PFSK-1 (cell line): ENCODE results near the gene LIN28B.

ENCODE experiments used
- POLR2AphosphoS5 ChIP-seq: IDR thresholded peaks from 2 replicates; pipeline ENCODE4 v1.6.1; 2012; ENCODE audit warnings: low read depth, mild to moderate bottlenecking, control low read depth, low read length, moderate library complexity
- SIN3A ChIP-seq: IDR thresholded peaks from 2 replicates; pipeline ENCODE4 v1.6.1; 2012; ENCODE audit warnings: mild to moderate bottlenecking, low read length, moderate library complexity, borderline replicate concordance; ENCODE audit not compliant: insufficient read depth
- TAF1 ChIP-seq: IDR thresholded peaks from 2 replicates; pipeline ENCODE4 v1.6.1; 2012; ENCODE audit warnings: low read length, control low read depth, borderline replicate concordance; ENCODE audit not compliant: insufficient read depth
- TF ChIP-seq, protein P1 (sequence below), 2 experiments: IDR thresholded peaks; 2 replicates each; pipeline versions ENCODE4 v1.6.1 to v1.8.0; 2011 to 2012; ENCODE audit warnings: low read depth in 2 of 2, low read length in 2 of 2, control low read depth in 1 of 2, inconsistent platforms in 1 of 2, mild to moderate bottlenecking in 1 of 2, moderate library complexity in 1 of 2; ENCODE audit not compliant: insufficient read depth in 1 of 2

DNA sequence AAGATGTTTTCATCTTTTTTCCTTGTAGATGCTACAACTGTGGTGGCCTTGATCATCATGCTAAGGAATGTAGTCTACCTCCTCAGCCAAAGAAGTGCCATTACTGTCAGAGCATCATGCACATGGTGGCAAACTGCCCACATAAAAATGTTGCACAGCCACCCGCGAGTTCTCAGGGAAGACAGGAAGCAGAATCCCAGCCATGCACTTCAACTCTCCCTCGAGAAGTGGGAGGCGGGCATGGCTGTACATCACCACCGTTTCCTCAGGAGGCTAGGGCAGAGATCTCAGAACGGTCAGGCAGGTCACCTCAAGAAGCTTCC, 121.4 kb downstream of the LIN28B start:
- TF ChIP-seq, protein P1, sequence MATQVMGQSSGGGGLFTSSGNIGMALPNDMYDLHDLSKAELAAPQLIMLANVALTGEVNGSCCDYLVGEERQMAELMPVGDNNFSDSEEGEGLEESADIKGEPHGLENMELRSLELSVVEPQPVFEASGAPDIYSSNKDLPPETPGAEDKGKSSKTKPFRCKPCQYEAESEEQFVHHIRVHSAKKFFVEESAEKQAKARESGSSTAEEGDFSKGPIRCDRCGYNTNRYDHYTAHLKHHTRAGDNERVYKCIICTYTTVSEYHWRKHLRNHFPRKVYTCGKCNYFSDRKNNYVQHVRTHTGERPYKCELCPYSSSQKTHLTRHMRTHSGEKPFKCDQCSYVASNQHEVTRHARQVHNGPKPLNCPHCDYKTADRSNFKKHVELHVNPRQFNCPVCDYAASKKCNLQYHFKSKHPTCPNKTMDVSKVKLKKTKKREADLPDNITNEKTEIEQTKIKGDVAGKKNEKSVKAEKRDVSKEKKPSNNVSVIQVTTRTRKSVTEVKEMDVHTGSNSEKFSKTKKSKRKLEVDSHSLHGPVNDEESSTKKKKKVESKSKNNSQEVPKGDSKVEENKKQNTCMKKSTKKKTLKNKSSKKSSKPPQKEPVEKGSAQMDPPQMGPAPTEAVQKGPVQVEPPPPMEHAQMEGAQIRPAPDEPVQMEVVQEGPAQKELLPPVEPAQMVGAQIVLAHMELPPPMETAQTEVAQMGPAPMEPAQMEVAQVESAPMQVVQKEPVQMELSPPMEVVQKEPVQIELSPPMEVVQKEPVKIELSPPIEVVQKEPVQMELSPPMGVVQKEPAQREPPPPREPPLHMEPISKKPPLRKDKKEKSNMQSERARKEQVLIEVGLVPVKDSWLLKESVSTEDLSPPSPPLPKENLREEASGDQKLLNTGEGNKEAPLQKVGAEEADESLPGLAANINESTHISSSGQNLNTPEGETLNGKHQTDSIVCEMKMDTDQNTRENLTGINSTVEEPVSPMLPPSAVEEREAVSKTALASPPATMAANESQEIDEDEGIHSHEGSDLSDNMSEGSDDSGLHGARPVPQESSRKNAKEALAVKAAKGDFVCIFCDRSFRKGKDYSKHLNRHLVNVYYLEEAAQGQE (IDR thresholded peaks at IDR 0.05; ENCODE audit: insufficient read depth in 1 of 2, low read depth in 2 of 2, low read length in 2 of 2): no peak
- TF ChIP-seq POLR2AphosphoS5: no peak
- TF ChIP-seq TAF1: no peak
- no peak for TF ChIP-seq SIN3A
